GM18909 (cell line): ENCODE data around the gene HAUS5.
A peak's percentile ranks its signal among the peaks of the same experiment; 100 is the strongest.
"Not testable (repeated sequence)": the region's sequence is repeated elsewhere in the genome, so short reads cannot be mapped to it uniquely, and the experiment has no call there.

ENCODE experiments used
- ATAC-seq: cut with Tn5 transposase; IDR thresholded peaks from one replicate; pipeline ENCODE4 v1.9.1; 2021; ENCODE audit warnings: mild to moderate bottlenecking; ENCODE audit not compliant: unreplicated experiment, poor library complexity

The HAUS5 gene

GRCh38 chr19:35612559-35613321, at the start of gene HAUS5:
TSS of gene HAUS5 (plus strand) at chr19:35612735. CDS start at chr19:35612795, 60 bp downstream.
- ATAC-seq, result peak; percentile 85

- ATAC-seq, result no peak
Measured at GRCh38 chr19:35562776-35563175, 49.8 kb upstream of the HAUS5 start.

GRCh38 chr19:35563207-35563829, 49.2 kb upstream of the HAUS5 start, which contains the start of gene ATP4A:
TSS of gene ATP4A (minus strand) at chr19:35563658. CDS start at chr19:35563629, 29 bp downstream.
- ATAC-seq, result no peak

- ATAC-seq, result no peak
Measured at GRCh38 chr19:35565016-35565856, 47.3 kb upstream of the HAUS5 start.

GRCh38 chr19:35566738-35567137, 45.8 kb upstream of the HAUS5 start:
- ATAC-seq, result no peak

GRCh38 chr19:35569281-35569781, 43.2 kb upstream of the HAUS5 start:
- no peak for ATAC-seq

GRCh38 chr19:35571406-35571965, 41.0 kb upstream of the HAUS5 start:
- no peak for ATAC-seq

- ATAC-seq, result no peak
Measured at GRCh38 chr19:35577918-35578317, 34.6 kb upstream of the HAUS5 start.

GRCh38 chr19:35578707-35579106, 33.8 kb upstream of the HAUS5 start:
- no peak for ATAC-seq

- no peak for ATAC-seq
Measured at GRCh38 chr19:35582760-35583159, 29.8 kb upstream of the HAUS5 start.

GRCh38 chr19:35585848-35586247, 26.7 kb upstream of the HAUS5 start, which contains the start of gene PMIS2:
TSS of gene PMIS2 (plus strand) at chr19:35586173. CDS start at chr19:35586260, 87 bp downstream.
- no peak for ATAC-seq

GRCh38 chr19:35587321-35587720, 25.2 kb upstream of the HAUS5 start:
- no peak for ATAC-seq

- ATAC-seq, result no peak
Measured at GRCh38 chr19:35590875-35591274, 21.7 kb upstream of the HAUS5 start.

- ATAC-seq, result no peak
Measured at GRCh38 chr19:35592226-35592625, 20.3 kb upstream of the HAUS5 start.

GRCh38 chr19:35595026-35595425, 17.5 kb upstream of the HAUS5 start:
- not testable (repeated sequence) for ATAC-seq

GRCh38 chr19:35595928-35596327, 16.6 kb upstream of the HAUS5 start:
- no peak for ATAC-seq

- peak; percentile 69 for ATAC-seq
Measured at GRCh38 chr19:35596366-35596999, 16.1 kb upstream of the HAUS5 start.

GRCh38 chr19:35601971-35602370, 10.6 kb upstream of the HAUS5 start:
- no peak for ATAC-seq

- ATAC-seq, result not testable (repeated sequence)
Measured at GRCh38 chr19:35604436-35604835, 8.1 kb upstream of the HAUS5 start.

- ATAC-seq, result not testable (repeated sequence)
Measured at GRCh38 chr19:35607170-35607569, 5.4 kb upstream of the HAUS5 start.
